GM12878 (cell line): ENCODE measurements around the gene MBNL1.

Experiments
- HDGF ChIP-seq: fragments of 450-650 bp; IDR thresholded peaks from 2 replicates; pipeline ENCODE4 v1.6.1; 2016; ENCODE audit warnings: antibody characterized with exemption
- KDM1A ChIP-seq: fragments of 200-600 bp; sonication (generic); IDR thresholded peaks from 2 replicates; pipeline ENCODE4 v1.6.1; 2016; ENCODE audit warnings: borderline replicate concordance
- MXI1 ChIP-seq: fragments of 150-350 bp; IDR thresholded peaks from 2 replicates; pipeline ENCODE4 v1.6.1; 2011; ENCODE audit warnings: low read depth, mild to moderate bottlenecking, inconsistent platforms, low read length, improper control_type of control experiment
- POLR2A ChIP-seq: IDR thresholded peaks from 2 replicates; pipeline ENCODE4 v1.6.1; 2011; ENCODE audit warnings: low read depth, mild to moderate bottlenecking, low read length
- SIN3A ChIP-seq: IDR thresholded peaks from 2 replicates; pipeline ENCODE4 v1.6.1; 2012; ENCODE audit warnings: low read depth, low read length, improper control_type of control experiment
- SREBF2 ChIP-seq: IDR thresholded peaks from 2 replicates; pipeline ENCODE4 v1.6.1; 2012; ENCODE audit warnings: mild to moderate bottlenecking, low read length
- ZNF384 ChIP-seq: IDR thresholded peaks from 2 replicates; pipeline ENCODE4 v1.6.1; 2012; ENCODE audit warnings: low read depth, mild to moderate bottlenecking, low read length, improper control_type of control experiment, borderline replicate concordance
- TF ChIP-seq, protein P1 (sequence below): fragments of 450-650 bp; IDR thresholded peaks from 2 replicates; pipeline ENCODE4 v1.6.1; 2017; ENCODE audit warnings: mild to moderate bottlenecking, low read depth, inconsistent platforms; ENCODE audit not compliant: poor library complexity, severe bottlenecking
- TF ChIP-seq, protein P2 (sequence below): IDR thresholded peaks from 2 replicates; pipeline ENCODE4 v1.6.1; 2011; ENCODE audit warnings: low read depth, low read length, improper control_type of control experiment, borderline replicate concordance

DNA sequence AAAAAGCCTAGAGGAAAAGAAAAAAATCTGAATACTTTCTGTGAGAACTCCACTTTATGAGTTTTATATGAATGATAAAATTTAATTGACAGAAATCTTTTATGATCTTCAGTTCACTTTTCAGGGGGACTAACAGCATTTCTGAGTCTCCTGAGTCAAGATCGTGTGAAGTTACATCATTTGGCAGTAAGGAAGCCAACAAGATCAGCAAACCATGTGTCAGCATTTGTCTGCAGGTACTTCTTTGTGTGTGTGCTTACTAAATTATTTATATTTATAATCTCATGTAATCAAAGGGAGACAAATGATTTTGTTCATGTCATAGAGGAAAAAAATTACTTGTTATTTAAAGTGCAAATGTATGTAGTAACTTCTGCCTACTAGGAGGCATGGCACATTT is 217.6 kb downstream of the MBNL1 start:
- no peak for TF ChIP-seq KDM1A
- no peak for TF ChIP-seq POLR2A
- TF ChIP-seq SREBF2 = no peak
- no peak for TF ChIP-seq HDGF
- no peak for TF ChIP-seq MXI1
- TF ChIP-seq ZNF384 = no peak
- no peak for TF ChIP-seq SIN3A
- TF ChIP-seq, protein P1, sequence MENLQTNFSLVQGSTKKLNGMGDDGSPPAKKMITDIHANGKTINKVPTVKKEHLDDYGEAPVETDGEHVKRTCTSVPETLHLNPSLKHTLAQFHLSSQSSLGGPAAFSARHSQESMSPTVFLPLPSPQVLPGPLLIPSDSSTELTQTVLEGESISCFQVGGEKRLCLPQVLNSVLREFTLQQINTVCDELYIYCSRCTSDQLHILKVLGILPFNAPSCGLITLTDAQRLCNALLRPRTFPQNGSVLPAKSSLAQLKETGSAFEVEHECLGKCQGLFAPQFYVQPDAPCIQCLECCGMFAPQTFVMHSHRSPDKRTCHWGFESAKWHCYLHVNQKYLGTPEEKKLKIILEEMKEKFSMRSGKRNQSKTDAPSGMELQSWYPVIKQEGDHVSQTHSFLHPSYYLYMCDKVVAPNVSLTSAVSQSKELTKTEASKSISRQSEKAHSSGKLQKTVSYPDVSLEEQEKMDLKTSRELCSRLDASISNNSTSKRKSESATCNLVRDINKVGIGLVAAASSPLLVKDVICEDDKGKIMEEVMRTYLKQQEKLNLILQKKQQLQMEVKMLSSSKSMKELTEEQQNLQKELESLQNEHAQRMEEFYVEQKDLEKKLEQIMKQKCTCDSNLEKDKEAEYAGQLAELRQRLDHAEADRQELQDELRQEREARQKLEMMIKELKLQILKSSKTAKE = no peak
- TF ChIP-seq, protein P2, sequence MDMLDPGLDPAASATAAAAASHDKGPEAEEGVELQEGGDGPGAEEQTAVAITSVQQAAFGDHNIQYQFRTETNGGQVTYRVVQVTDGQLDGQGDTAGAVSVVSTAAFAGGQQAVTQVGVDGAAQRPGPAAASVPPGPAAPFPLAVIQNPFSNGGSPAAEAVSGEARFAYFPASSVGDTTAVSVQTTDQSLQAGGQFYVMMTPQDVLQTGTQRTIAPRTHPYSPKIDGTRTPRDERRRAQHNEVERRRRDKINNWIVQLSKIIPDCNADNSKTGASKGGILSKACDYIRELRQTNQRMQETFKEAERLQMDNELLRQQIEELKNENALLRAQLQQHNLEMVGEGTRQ = no peak
